HepG2 (cell line): ENCODE data around the gene SLC1A5. TPM values are rescaled to one million over a fixed set of nuclear protein-coding genes. Genes with fewer than 3 reads are reported as not detected.

Source experiments
- ATAC-seq: fragments of 200-7000 bp; cut with Tn5 transposase; 3 replicates; pipeline ENCODE4 v1.9.1; 2020; ENCODE audit warnings: mild to moderate bottlenecking, moderate library complexity
- BruUV-seq: library from RNA; stranded (reverse); fragments of 400-500 nt; replicated peaks from 2 replicates; lab custom pipeline; 2021; lab: Mats Ljungman, UMichigan
- CTCF ChIA-PET: fragments of 300-600 bp; formaldehyde crosslinking; extraction: SDS; loops from one replicate; lab custom pipeline; 2021; ENCODE audit warnings: low total read pairs, inconsistent platforms, low intra/inter-chr PET ratio; lab: Yijun Ruan, JAX
- POLR2A ChIA-PET: fragments of 350-600 bp; sonication (Branson Sonifier 250); formaldehyde crosslinking; loops from one replicate; lab custom pipeline; 2020; ENCODE audit warnings: antibody characterized with exemption, inconsistent platforms; lab: Yijun Ruan, JAX
- DNase-seq: peaks from one replicate; pipeline ENCODE4 v3.0.0-alpha.2; 2015; ENCODE audit warnings: low spot score
- FAIRE-seq: peaks from 3 replicates; lab custom pipeline; 2011; peaks lifted over from hg19 to GRCh38; lab: Jason Lieb, UNC
- H2AFZ ChIP-seq: one replicate; pipeline ENCODE4 v1.6.1; 2011; ENCODE audit warnings: low read length, inconsistent platforms
- H3K27ac ChIP-seq: fragments of 300-600 bp; 3 replicates; pipeline ENCODE4 v1.8.0; 2011; ENCODE audit warnings: mixed run types, mild to moderate bottlenecking, mixed read lengths, low read length, inconsistent platforms; ENCODE audit not compliant: insufficient read depth; ENCODE audit errors: extremely low read length
- H3K27me3 ChIP-seq, 2 experiments: fragments of 200-600 bp in 1 of 2; 2 replicates in 1 of 2; 3 replicates in 1 of 2; pipeline versions ENCODE4 v1.6.0 to v1.8.0; 2011; ENCODE audit warnings: low read length in 2 of 2, mild to moderate bottlenecking in 2 of 2, moderate library complexity in 2 of 2, inconsistent platforms in 1 of 2; ENCODE audit not compliant: insufficient read depth in 2 of 2, control insufficient read depth in 1 of 2
- H3K36me3 ChIP-seq, 2 experiments: fragments of 200-600 bp in 1 of 2; replicated peaks in 1 of 2; 2 replicates in 1 of 2; 3 replicates in 1 of 2; pipeline versions ENCODE4 v1.5.1 to v1.8.0; 2011; ENCODE audit warnings: low read length in 2 of 2, inconsistent platforms in 1 of 2; ENCODE audit not compliant: insufficient read depth in 2 of 2, control insufficient read depth in 1 of 2
- H3K4me1 ChIP-seq: 2 replicates; pipeline ENCODE4 v1.5.1; 2012; ENCODE audit warnings: low read length, inconsistent platforms; ENCODE audit not compliant: insufficient read depth
- H3K4me2 ChIP-seq: 2 replicates; pipeline ENCODE4 v1.6.0; 2011; ENCODE audit warnings: low read depth, low read length, inconsistent platforms
- H3K4me3 ChIP-seq, 3 experiments: fragments of 200-600 bp in 1 of 3; sonication (generic), shearing (Covaris generic) in 1 of 3; replicated peaks in 1 of 3; 2 replicates each; pipeline ENCODE4 v1.5.1; 2011 to 2016; ENCODE audit warnings: low read length in 3 of 3, inconsistent platforms in 2 of 3, low read depth in 2 of 3, mild to moderate bottlenecking in 2 of 3, control low read depth in 1 of 3, mixed read lengths in 1 of 3; ENCODE audit not compliant: insufficient read depth in 1 of 3
- H3K79me2 ChIP-seq: one replicate; pipeline ENCODE4 v1.6.1; 2011; ENCODE audit warnings: low read length, inconsistent platforms; ENCODE audit not compliant: insufficient read depth
- H3K9ac ChIP-seq: 2 replicates; pipeline ENCODE4 v1.6.0; 2011; ENCODE audit warnings: mild to moderate bottlenecking, low read depth, low read length, inconsistent platforms; ENCODE audit not compliant: insufficient read depth
- H3K9me3 ChIP-seq: 2 replicates; pipeline ENCODE4 v1.5.1; 2012; ENCODE audit warnings: mild to moderate bottlenecking, low read length
- H4K20me1 ChIP-seq: 2 replicates; pipeline ENCODE4 v1.6.0; 2011; ENCODE audit warnings: inconsistent platforms, mild to moderate bottlenecking, low read length, moderate library complexity; ENCODE audit not compliant: insufficient read depth
- CENPX ChIP-seq: sonication (generic); formaldehyde crosslinking; IDR thresholded peaks from 2 replicates; pipeline ENCODE4 v1.9.0; 2021; ENCODE audit warnings: mild to moderate bottlenecking, missing genetic modification reagents, moderate library complexity
- SP2 ChIP-seq: sonication (generic); formaldehyde crosslinking; IDR thresholded peaks from 2 replicates; pipeline ENCODE4 v1.5.1; 2020; ENCODE audit warnings: mild to moderate bottlenecking, missing genetic modification reagents
- THAP9 ChIP-seq: sonication (generic); formaldehyde crosslinking; IDR thresholded peaks from 2 replicates; pipeline ENCODE4; 2020; ENCODE audit warnings: missing genetic modification reagents, mild to moderate bottlenecking, borderline replicate concordance
- ZNF263 ChIP-seq: sonication (generic); formaldehyde crosslinking; IDR thresholded peaks from 2 replicates; pipeline ENCODE4 v1.4.0; 2020; ENCODE audit warnings: missing genetic modification reagents
- ZNF335 ChIP-seq: sonication (generic); formaldehyde crosslinking; IDR thresholded peaks from 2 replicates; pipeline ENCODE4 v1.4.0; 2020; ENCODE audit warnings: missing genetic modification reagents
- WGBS: methylation state at CpG from one replicate; pipeline ENCODE4 v1.1.6; 2017; ENCODE audit warnings: low lambda C conversion rate; 5-methylcytosine and 5-hydroxymethylcytosine counted together
- in situ Hi-C: cut with HindIII; loops from 2 replicates; pipeline ENCODE4 v1.10.0; 2017; ENCODE audit warnings: low pct_unique_long_range_greater_than_20kb; ENCODE audit not compliant: extremely low pct_ligation_motif_present
- intact Hi-C: fragments of 100-400 bp; cut with micrococcal nuclease; formaldehyde crosslinking; loops from one replicate; pipeline ENCODE4 v1.10.0; 2022; ENCODE audit not compliant: unreplicated experiment
- polyA plus RNA-seq, 8 experiments: library from polyadenylated mRNA; depleted of rRNA in 3 of 8; stranded (reverse) in 7 of 8; unstranded in 1 of 8; fragments of >200 nt; fragmentation: Illumina TruSeq in 4 of 8; extraction: Trizol in 4 of 8; gene quantifications; 2 replicates each; pipeline versions ENCODE4 v1.2.1 to v1.2.3, GENCODE V29; 2011 to 2016; ENCODE audit warnings: low read depth in 4 of 8, missing spikeins in 1 of 8, mixed read lengths in 1 of 8; ENCODE audit not compliant: insufficient read depth in 1 of 8
- total RNA-seq, 5 experiments: library from RNA; depleted of rRNA; stranded (reverse); fragments of >200 nt; fragmentation: Illumina TruSeq; extraction: Trizol; gene quantifications; 2 replicates each; pipeline ENCODE4 v1.2.3, GENCODE V29; 2016; ENCODE audit warnings: low read depth in 1 of 5

The SLC1A5 gene
- total and polyA plus RNA-seq, 2 of the 13 experiments (the other 11 are each of a cell fraction or from before 2014, with no cell fraction given) = 120 to 159 TPM

- no peak overlapping the region for H3K9ac ChIP-seq
- peaks cover 52 to 83% of the 10 kb centered on the region in 2 experiments for H3K36me3 ChIP-seq
- peaks cover 9% of the 10 kb centered on the region for H3K79me2 ChIP-seq
- 98% methylated on average over 10 of the region's 11 CpGs for WGBS
- no peaks in the 10 kb centered on the region for H3K4me1 ChIP-seq
- H3K9me3 ChIP-seq = no peaks in the 10 kb centered on the region
- ChIA-PET POLR2A (no interaction called here), CTCF (no interaction called here)
- DNase-seq (no peak), ATAC-seq (no peak), FAIRE-seq (no peak)
- in situ Hi-C loops (no loop called here), intact Hi-C loops (no loop called here)
- no peaks in the 10 kb centered on the region for H3K27me3 ChIP-seq
- H3K4me2 ChIP-seq = no peak overlapping the region
- peaks cover 12% of the 10 kb centered on the region; the same call in 1 of the 2 replicates for H4K20me1 ChIP-seq
- no peak overlapping the region for H3K4me3 ChIP-seq
- TF ChIP-seq SP2 (CRISPR knock-in tag) = no peak
- no peak for TF ChIP-seq CENPX
- TF ChIP-seq ZNF335 = no peak
- no peak for TF ChIP-seq ZNF263
- no peak for TF ChIP-seq THAP9
- H3K27ac ChIP-seq = no peak overlapping the region
- no peak overlapping the region for H2AFZ ChIP-seq
- BruUV-seq = no TSS peak
Measured at GRCh38 chr19:46733690-46734292, 54.6 kb downstream of the SLC1A5 start.
